Endodermal cell (in vitro differentiated cells): Measurements from ENCODE around the gene ROR2. TPM values are rescaled to one million over a fixed set of nuclear protein-coding genes. Genes with fewer than 3 reads are reported as not detected.

Experiments used
- DNase-seq: peaks from one replicate; pipeline ENCODE4 v3.0.0-alpha.2; 2017
- H3K27ac ChIP-seq: 2 replicates; pipeline ENCODE4 v1.5.1; 2013; ENCODE audit warnings: mild to moderate bottlenecking, low read depth, low read length, moderate library complexity
- H3K27me3 ChIP-seq: 2 replicates; pipeline ENCODE4 v1.6.1; 2013; ENCODE audit warnings: mild to moderate bottlenecking, low read length, moderate library complexity; ENCODE audit not compliant: insufficient read depth, control insufficient read depth, poor library complexity, severe bottlenecking
- H3K36me3 ChIP-seq: 2 replicates; pipeline ENCODE4 v1.7.0; 2013; ENCODE audit warnings: mild to moderate bottlenecking, low read length, moderate library complexity; ENCODE audit not compliant: control insufficient read depth, insufficient read depth
- H3K4me1 ChIP-seq: one replicate; pipeline ENCODE4 v1.7.0; 2013; ENCODE audit warnings: low read length; ENCODE audit not compliant: control insufficient read depth, insufficient read depth
- H3K4me3 ChIP-seq: 2 replicates; pipeline ENCODE4 v1.5.1; 2013; ENCODE audit warnings: mild to moderate bottlenecking, low read length, moderate library complexity
- H3K9ac ChIP-seq: 2 replicates; pipeline ENCODE4 v1.6.1; 2013; ENCODE audit warnings: mild to moderate bottlenecking, low read length, moderate library complexity; ENCODE audit not compliant: poor library complexity, severe bottlenecking; ENCODE audit errors: extremely low read depth
- H3K9me3 ChIP-seq: 2 replicates; pipeline ENCODE4 v1.6.1; 2013; ENCODE audit warnings: mild to moderate bottlenecking, low read length, moderate library complexity; ENCODE audit not compliant: control insufficient read depth
- H3K27ac Mint-ChIP-seq: 2 replicates; pipeline ENCODE4 v1.8.0; 2020; ENCODE audit warnings: mixed read lengths
- H3K27me3 Mint-ChIP-seq: 2 replicates; pipeline ENCODE4 v1.8.0; 2021; ENCODE audit warnings: mild to moderate bottlenecking, mixed read lengths; ENCODE audit not compliant: insufficient read depth
- H3K36me3 Mint-ChIP-seq: 2 replicates; pipeline ENCODE4 v1.8.0; 2020; ENCODE audit warnings: low read depth, mixed read lengths
- H3K4me1 Mint-ChIP-seq: 2 replicates; pipeline ENCODE4 v1.8.0; 2020; ENCODE audit warnings: mixed read lengths
- H3K4me3 Mint-ChIP-seq: 2 replicates; pipeline ENCODE4 v1.8.0; 2020; ENCODE audit warnings: mild to moderate bottlenecking, moderate library complexity, mixed read lengths
- H3K9me3 Mint-ChIP-seq: 2 replicates; pipeline ENCODE4 v1.8.0; 2020; ENCODE audit warnings: mild to moderate bottlenecking, mixed read lengths
- CTCF ChIP-seq: fragments of 200-600 bp; sonication (generic); conservative IDR thresholded peaks from 2 replicates; pipeline ENCODE4 v1.5.0; 2021; ENCODE audit warnings: antibody characterized with exemption, mild to moderate bottlenecking
- WGBS, 2 experiments: methylation state at CpG; one replicate each; pipeline versions ENCODE4 v1.1.5 to v1.1.7; 2013; ENCODE audit warnings: missing lambda C conversion rate in 2 of 2, mixed read lengths in 1 of 2; ENCODE audit not compliant: insufficient coverage in 1 of 2, insufficient read length in 1 of 2; 5-methylcytosine and 5-hydroxymethylcytosine counted together
- long read RNA-seq, 4 experiments: library from polyadenylated mRNA in 2 of 4; library from RNA in 1 of 4; library from capped mRNA in 1 of 4; stranded (forward) in 3 of 4; unstranded in 1 of 4; transcript quantifications; one replicate each; pipeline ENCODE4 v2.0.0, GENCODE V29; 2020 to 2021; ENCODE audit warnings: inconsistent platforms in 1 of 4
- polyA plus RNA-seq, 2 experiments: library from polyadenylated mRNA; stranded (reverse); fragments of 50-300 nt; gene quantifications; one replicate each; pipeline ENCODE4 v1.2.3, GENCODE V29; 2013
- total RNA-seq, 2 donors: library from RNA; stranded (reverse); fragmentation: NEBNext Ultra II Directional in 1 of 2; extraction: Animal tissue kit (Norgen Biotek cat#: 25700) in 1 of 2; gene quantifications; 2 replicates in 1 of 2; 3 replicates in 1 of 2; pipeline ENCODE4 v1.2.1, GENCODE V29; 2021

The ROR2 gene
- 100 to 1,000 TPM; 104 to 160 TPM for total RNA-seq
- 39.8 TPM for polyA plus RNA-seq (2013, experiment 1 of 2)
- 40.9 TPM for polyA plus RNA-seq (2013, experiment 2 of 2)
- long read RNA-seq, experiment 1, full-length matches to known transcripts, result 5 of 60 reads
- long read RNA-seq, experiment 1, partial matches to known transcripts, result 13 of 60 reads
- long read RNA-seq, experiment 1, other reads (novel, unspliced or antisense), result 42 of 60 reads
- long read RNA-seq, experiment 2, full-length matches to known transcripts, result 88 of 292 reads
- long read RNA-seq, experiment 2, partial matches to known transcripts, result 46 of 292 reads
- long read RNA-seq, experiment 2, other reads (novel, unspliced or antisense), result 158 of 292 reads
- long read RNA-seq, experiment 3, full-length matches to known transcripts, result 468 of 892 reads
- long read RNA-seq, experiment 3, partial matches to known transcripts, result 94 of 892 reads
- long read RNA-seq, experiment 3, other reads (novel, unspliced or antisense), result 330 of 892 reads
- long read RNA-seq, experiment 4, partial matches to known transcripts, result 0 of 11 reads
- long read RNA-seq, experiment 4, other reads (novel, unspliced or antisense), result 11 of 11 reads

DNA sequence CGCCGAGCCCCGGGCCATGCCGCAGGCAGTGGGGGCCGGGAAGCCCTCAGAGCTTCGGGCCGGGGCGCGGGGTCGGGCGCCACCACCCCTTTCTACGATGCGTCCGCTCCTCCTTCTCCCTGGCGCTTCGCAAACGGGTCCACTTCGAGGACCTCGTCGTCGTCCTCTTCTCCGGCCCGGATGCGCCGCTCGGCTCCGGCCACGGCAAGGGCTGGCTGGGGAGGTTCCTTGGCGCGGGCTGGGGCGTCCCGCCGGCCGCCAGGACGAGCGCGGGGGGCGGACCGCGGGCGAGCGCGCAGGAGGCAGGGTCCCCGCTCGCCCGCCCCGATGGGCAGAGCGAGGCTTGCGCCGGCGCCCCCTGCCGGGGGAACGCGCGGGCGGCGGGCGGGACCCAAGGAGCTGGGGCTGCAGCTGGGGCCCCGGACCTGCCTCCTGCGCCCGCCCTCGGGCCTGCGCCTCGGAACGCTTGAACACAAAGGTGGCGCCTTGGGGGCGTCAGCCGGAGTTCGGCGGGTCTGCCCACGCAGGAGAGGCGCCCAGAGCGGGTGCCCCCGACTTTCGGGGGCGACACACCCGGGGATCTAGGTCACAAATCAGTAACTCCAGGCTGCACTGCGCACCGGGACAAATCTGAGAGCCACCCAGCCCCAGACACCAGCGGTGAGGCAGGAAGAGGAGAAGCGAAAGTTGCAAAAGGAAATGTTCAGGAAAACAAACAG lies at the start of gene ROR2:
TSS of gene ROR2 (minus strand) at position 283 of the 719 bp plus-strand sequence.
- 0 to 1% methylated on average over 30 to 81 of the region's 81 CpGs for WGBS, 2 experiments
- Histone ChIP-seq H3K27me3 (no peaks in the 10 kb centered on the region), H3K9ac (peak within 1 kb of the TSS; percentile 87), H3K4me3 (peak within 1 kb of the TSS; percentile 97), H3K36me3 (peaks cover 6% of the 10 kb centered on the region), H3K4me1 (peaks cover 10% of the 10 kb centered on the region), H3K9me3 (peaks cover 5% of the 10 kb centered on the region), H3K27ac (no peak within 1 kb of the TSS)
- Mint-ChIP-seq H3K4me1 (peaks cover 67% of the 10 kb centered on the region), H3K36me3 (peaks cover 4% of the 10 kb centered on the region), H3K9me3 (peaks cover 3% of the 10 kb centered on the region), H3K27me3 (no peaks in the 10 kb centered on the region), H3K27ac (peak within 1 kb of the TSS; percentile 93), H3K4me3 (peak within 1 kb of the TSS; percentile 88)
- peak; percentile 94 for DNase-seq
- peak; percentile 87 for TF ChIP-seq CTCF

DNA sequence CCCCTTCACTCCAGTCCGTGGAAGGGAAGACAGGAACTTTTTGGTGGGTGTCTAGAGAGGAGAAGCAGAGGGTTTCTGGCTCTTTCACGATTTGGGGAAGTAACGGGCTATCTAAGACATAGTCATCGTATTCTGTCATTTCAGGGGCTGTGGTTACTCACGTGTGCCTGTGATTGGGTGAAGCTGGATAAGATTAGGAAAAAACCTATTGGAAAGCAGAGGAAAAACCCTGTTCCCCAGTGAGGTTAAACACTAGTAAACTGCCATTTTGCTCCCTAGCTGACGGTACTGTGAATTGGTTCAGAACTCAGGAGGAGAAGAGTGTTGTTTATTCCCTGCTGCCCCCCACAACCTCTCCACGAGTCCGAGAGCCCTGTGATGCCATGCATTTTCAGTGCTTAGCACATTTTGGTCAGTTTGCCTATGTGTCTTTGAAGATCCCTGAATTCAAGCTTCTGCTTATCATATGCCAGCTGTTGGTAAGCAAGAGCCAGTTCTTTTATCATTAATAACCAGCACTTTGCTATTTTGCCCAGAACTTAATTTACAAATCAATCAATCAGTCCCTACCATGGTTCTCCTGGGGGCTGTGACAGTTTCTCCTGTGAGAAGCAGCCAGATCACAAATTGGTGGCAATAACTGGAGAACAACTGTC lies 45.1 kb upstream of the ROR2 start:
- H3K36me3 Mint-ChIP-seq, result no peaks in the 10 kb centered on the region
- peaks cover 53% of the 10 kb centered on the region for H3K27me3 Mint-ChIP-seq
- Histone ChIP-seq H3K4me3 (no peak overlapping the region), H3K9ac (no peak overlapping the region), H3K27ac (no peak overlapping the region), H3K9me3 (peaks cover 15% of the 10 kb centered on the region), H3K4me1 (peaks cover 7% of the 10 kb centered on the region), H3K36me3 (no peaks in the 10 kb centered on the region), H3K27me3 (peaks cover 6% of the 10 kb centered on the region)
- peaks cover 7% of the 10 kb centered on the region for H3K9me3 Mint-ChIP-seq
- no peak for DNase-seq
- H3K4me3 Mint-ChIP-seq, result no peak overlapping the region
- H3K27ac Mint-ChIP-seq, result no peak overlapping the region
- WGBS, 2 experiments, result 72 to 86% methylated on average over 5 to 8 of the region's 8 CpGs
- peaks cover 35% of the 10 kb centered on the region for H3K4me1 Mint-ChIP-seq
- no peak for TF ChIP-seq CTCF

GRCh38 chr9:91994422-91994821 lies 44.4 kb upstream of the ROR2 start:
- Mint-ChIP-seq H3K27ac (peak overlapping the region; percentile 17), H3K36me3 (no peaks in the 10 kb centered on the region), H3K9me3 (peaks cover 9% of the 10 kb centered on the region), H3K27me3 (peaks cover 56% of the 10 kb centered on the region), H3K4me1 (peaks cover 35% of the 10 kb centered on the region), H3K4me3 (no peak overlapping the region)
- peaks cover 6% of the 10 kb centered on the region for H3K27me3 ChIP-seq
- no peak overlapping the region for H3K9ac ChIP-seq
- 38 to 65% methylated on average over 3 to 4 of the region's 4 CpGs for WGBS, 2 experiments
- no peak overlapping the region for H3K27ac ChIP-seq
- no peaks in the 10 kb centered on the region for H3K36me3 ChIP-seq
- H3K9me3 ChIP-seq, result peaks cover 12% of the 10 kb centered on the region
- H3K4me3 ChIP-seq, result no peak overlapping the region
- no peak for TF ChIP-seq CTCF
- peaks cover 7% of the 10 kb centered on the region for H3K4me1 ChIP-seq
- DNase-seq, result no peak
